Stimulated activated naive B cell treated with anti-CD40 and anti-IgM and Interleukin-4, amounts not matched to agents 10 μg/mL and 1 μg/mL and 100 μg/mL, for 72 hours (primary cell): ENCODE results near the gene CERK.
A peak's percentile ranks its signal among the peaks of the same experiment; 100 is the strongest.

Source experiments
- ATAC-seq, 2 donors: fragments of 150-1000 bp; cut with Tn5 transposase; replicated peaks; 2 replicates each; pipeline ENCODE4 v1.10.0; 2021; ENCODE audit warnings: moderate library complexity in 1 of 2
- DNase-seq: peaks from one replicate; pipeline ENCODE4 v3.0.0; 2021
- H3K27ac Mint-ChIP-seq: one replicate; pipeline ENCODE4 v1.8.0; 2022; ENCODE audit warnings: mild to moderate bottlenecking, mixed read lengths
- H3K27me3 Mint-ChIP-seq, 2 donors: one replicate each; pipeline ENCODE4 v1.8.0; 2022; ENCODE audit warnings: mixed read lengths in 2 of 2
- H3K36me3 Mint-ChIP-seq, 2 donors: one replicate each; pipeline ENCODE4 v1.8.0; 2022; ENCODE audit warnings: mixed read lengths in 2 of 2, mild to moderate bottlenecking in 1 of 2
- H3K4me1 Mint-ChIP-seq, 2 donors: one replicate each; pipeline ENCODE4 v1.8.0; 2022; ENCODE audit warnings: mixed read lengths in 2 of 2, mild to moderate bottlenecking in 1 of 2
- H3K4me3 Mint-ChIP-seq, 2 donors: one replicate each; pipeline ENCODE4 v1.8.0; 2022; ENCODE audit warnings: mild to moderate bottlenecking in 2 of 2, mixed read lengths in 2 of 2, moderate library complexity in 1 of 2
- H3K9me3 Mint-ChIP-seq, 2 donors: one replicate each; pipeline ENCODE4 v1.8.0; 2022; ENCODE audit warnings: mixed read lengths in 2 of 2, mild to moderate bottlenecking in 1 of 2

Gene CERK

GRCh38 chr22:46687048-46687444 is 51.0 kb downstream of the CERK start:
- H3K9me3 Mint-ChIP-seq: no peaks in the 10 kb centered on the region
- H3K36me3 Mint-ChIP-seq: peaks cover 54 to 56% of the 10 kb centered on the region in 2 donors
- ATAC-seq: no peak
- H3K4me3 Mint-ChIP-seq: no peak overlapping the region
- no peak for DNase-seq
- peak overlapping the region; percentile 42 for H3K27ac Mint-ChIP-seq
- H3K4me1 Mint-ChIP-seq: peaks cover 28 to 41% of the 10 kb centered on the region in 2 donors
- H3K27me3 Mint-ChIP-seq: peaks cover 4 to 5% of the 10 kb centered on the region in 2 donors

- H3K27ac Mint-ChIP-seq: peak overlapping the region; percentile 77
- DNase-seq (no peak), ATAC-seq (no peak)
These were observed 51.6 kb downstream of the CERK start for GRCh38 chr22:46686221-46687047.

DNA sequence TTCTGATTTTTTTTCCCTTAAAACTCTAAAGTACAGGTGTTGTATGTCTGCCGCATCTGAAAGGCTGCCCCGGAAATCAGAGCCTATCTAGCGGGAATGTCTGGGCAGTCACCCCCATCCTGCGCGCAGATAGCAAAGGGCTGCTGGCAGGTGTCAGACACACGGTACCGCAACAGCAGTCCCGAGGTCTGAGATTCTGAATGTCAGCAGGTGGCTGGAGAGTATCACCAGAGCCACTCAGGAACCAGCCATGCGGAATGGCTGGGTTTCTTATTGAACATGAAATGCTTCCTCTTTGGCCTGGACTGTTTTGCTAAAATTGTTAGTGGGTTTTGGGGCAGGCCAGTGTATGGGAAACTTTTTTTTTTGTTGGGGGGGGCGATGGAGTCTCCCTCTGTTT is 53.3 kb downstream of the CERK start:
- H3K4me1 Mint-ChIP-seq: peaks cover 28 to 49% of the 10 kb centered on the region in 2 donors
- H3K27me3 Mint-ChIP-seq: peaks cover 4 to 5% of the 10 kb centered on the region in 2 donors
- no peaks in the 10 kb centered on the region for H3K9me3 Mint-ChIP-seq
- peak overlapping the region; percentile 50 to 63 for H3K4me3 Mint-ChIP-seq
- peak; percentile 74 for DNase-seq
- peak overlapping the region; percentile 87 for H3K27ac Mint-ChIP-seq
- ATAC-seq: peak; percentile 96 to 97
- peaks cover 35 to 47% of the 10 kb centered on the region in 2 donors for H3K36me3 Mint-ChIP-seq

More at GRCh38 chr22:46686221-46687047, 51.6 kb downstream of the CERK start:
- Mint-ChIP-seq H3K27me3 (peaks cover 4 to 5% of the 10 kb centered on the region in 2 donors), H3K4me3 (peak overlapping the region in 1 of 2 donors; percentile 21), H3K9me3 (no peaks in the 10 kb centered on the region), H3K4me1 (peaks cover 28 to 45% of the 10 kb centered on the region in 2 donors), H3K36me3 (peaks cover 49 to 50% of the 10 kb centered on the region in 2 donors)

GRCh38 chr22:46682011-46682731 is 55.9 kb downstream of the CERK start:
- no peaks in the 10 kb centered on the region for H3K9me3 Mint-ChIP-seq
- H3K27me3 Mint-ChIP-seq: no peaks in the 10 kb centered on the region
- H3K27ac Mint-ChIP-seq: peak overlapping the region; percentile 59
- no peak for ATAC-seq
- H3K36me3 Mint-ChIP-seq: peaks cover 30 to 40% of the 10 kb centered on the region in 2 donors
- no peak overlapping the region for H3K4me3 Mint-ChIP-seq
- DNase-seq: no peak
- H3K4me1 Mint-ChIP-seq: peaks cover 29 to 59% of the 10 kb centered on the region in 2 donors

GRCh38 chr22:46681010-46681409 is 57.0 kb downstream of the CERK start:
- Mint-ChIP-seq H3K4me1 (peaks cover 27 to 59% of the 10 kb centered on the region in 2 donors), H3K36me3 (peaks cover 32 to 44% of the 10 kb centered on the region in 2 donors), H3K4me3 (no peak overlapping the region), H3K27ac (no peak overlapping the region), H3K27me3 (no peaks in the 10 kb centered on the region), H3K9me3 (no peaks in the 10 kb centered on the region)
- no peak for DNase-seq
- ATAC-seq: no peak

- Mint-ChIP-seq H3K4me3 (no peak overlapping the region), H3K36me3 (peaks cover 34 to 52% of the 10 kb centered on the region in 2 donors), H3K27ac (no peak overlapping the region), H3K9me3 (no peaks in the 10 kb centered on the region), H3K27me3 (no peaks in the 10 kb centered on the region), H3K4me1 (peaks cover 21 to 59% of the 10 kb centered on the region in 2 donors)
- ATAC-seq (no peak), DNase-seq (no peak)
These were observed 58.3 kb downstream of the CERK start for GRCh38 chr22:46679706-46680269.

GRCh38 chr22:46678785-46679700 is 59.0 kb downstream of the CERK start:
- Mint-ChIP-seq H3K27ac (peak overlapping the region; percentile 25), H3K4me3 (no peak overlapping the region), H3K9me3 (no peaks in the 10 kb centered on the region), H3K27me3 (no peaks in the 10 kb centered on the region), H3K4me1 (peaks cover 20 to 59% of the 10 kb centered on the region in 2 donors), H3K36me3 (peaks cover 37 to 58% of the 10 kb centered on the region in 2 donors)
- no peak for ATAC-seq
- no peak for DNase-seq

DNA sequence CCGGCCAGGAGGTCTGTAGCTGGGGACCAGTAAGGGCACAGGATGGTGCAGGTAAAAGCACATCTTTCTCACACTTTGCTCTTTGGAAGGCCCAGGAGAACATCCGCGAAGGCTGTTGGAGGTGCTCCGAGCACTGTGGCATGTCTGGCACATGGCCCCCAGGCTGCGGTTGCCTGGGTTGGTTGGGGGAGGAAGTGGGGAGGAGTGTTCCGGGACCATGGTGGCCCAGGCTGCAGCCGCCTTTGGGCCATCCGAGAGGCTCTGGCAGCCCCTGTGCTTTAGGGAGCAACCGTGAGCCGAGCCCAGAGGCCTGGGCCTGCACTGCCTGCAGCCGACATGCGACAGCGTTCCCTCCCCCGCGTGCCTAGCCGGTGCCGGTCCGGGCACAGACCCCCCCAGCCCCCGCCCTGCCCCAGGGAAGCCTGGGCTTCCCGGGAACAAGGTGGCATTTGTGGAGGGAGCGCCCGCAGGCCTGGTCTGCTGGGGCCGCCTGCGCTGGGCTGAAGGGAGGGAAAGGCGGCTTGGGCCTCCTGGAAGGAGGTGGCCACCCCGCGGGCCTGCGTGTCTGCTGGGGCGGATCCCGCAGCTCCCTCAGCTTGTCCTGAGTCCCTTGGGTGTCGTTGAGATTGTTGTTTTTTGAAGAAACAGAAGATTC is 59.9 kb downstream of the CERK start:
- Mint-ChIP-seq H3K27ac (peak overlapping the region; percentile 47), H3K9me3 (no peaks in the 10 kb centered on the region), H3K4me1 (peaks cover 27 to 59% of the 10 kb centered on the region in 2 donors), H3K4me3 (no peak overlapping the region), H3K36me3 (peaks cover 35 to 67% of the 10 kb centered on the region in 2 donors), H3K27me3 (no peaks in the 10 kb centered on the region)
- no peak for ATAC-seq
- DNase-seq: no peak

- ATAC-seq: no peak
These were observed 60.6 kb downstream of the CERK start for GRCh38 chr22:46677323-46678002.

DNA sequence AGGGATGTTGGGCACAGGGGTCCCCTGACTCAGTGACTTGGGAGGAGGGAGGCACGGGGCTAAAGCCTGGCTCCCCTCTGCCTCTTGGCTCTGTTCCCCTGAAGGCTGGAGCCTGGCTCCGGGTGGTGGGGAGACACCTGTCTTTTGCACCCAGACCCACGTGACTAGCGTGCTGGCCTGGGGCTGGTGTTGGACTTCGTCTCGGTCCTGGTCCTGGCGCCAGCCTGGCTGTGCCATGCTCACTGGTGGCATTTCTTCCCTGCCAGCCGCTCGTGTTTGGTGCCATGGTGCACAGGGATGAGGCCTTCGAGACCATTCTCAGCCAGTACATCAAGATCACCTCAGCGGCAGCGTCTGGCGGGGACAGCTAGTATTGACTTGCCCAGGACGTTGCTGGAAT is 61.2 kb downstream of the CERK start:
- H3K9me3 Mint-ChIP-seq: no peaks in the 10 kb centered on the region
- peak overlapping the region; percentile 1 for H3K27ac Mint-ChIP-seq
- peaks cover 37 to 65% of the 10 kb centered on the region in 2 donors for H3K36me3 Mint-ChIP-seq
- H3K4me3 Mint-ChIP-seq: no peak overlapping the region
- ATAC-seq (no peak), DNase-seq (no peak)
- H3K4me1 Mint-ChIP-seq: peaks cover 35 to 62% of the 10 kb centered on the region in 2 donors
- H3K27me3 Mint-ChIP-seq: no peaks in the 10 kb centered on the region

More at GRCh38 chr22:46677323-46678002, 60.6 kb downstream of the CERK start:
- Mint-ChIP-seq H3K4me1 (peaks cover 31 to 62% of the 10 kb centered on the region in 2 donors), H3K9me3 (no peaks in the 10 kb centered on the region), H3K36me3 (peaks cover 35 to 67% of the 10 kb centered on the region in 2 donors), H3K27ac (peak overlapping the region; percentile 47), H3K4me3 (no peak overlapping the region), H3K27me3 (no peaks in the 10 kb centered on the region)
- DNase-seq: no peak

GRCh38 chr22:46676479-46676878 is 61.6 kb downstream of the CERK start:
- no peaks in the 10 kb centered on the region for H3K9me3 Mint-ChIP-seq
- ATAC-seq: no peak
- peaks cover 38 to 65% of the 10 kb centered on the region in 2 donors for H3K36me3 Mint-ChIP-seq
- DNase-seq: no peak
- peaks cover 36 to 63% of the 10 kb centered on the region in 2 donors for H3K4me1 Mint-ChIP-seq
- no peaks in the 10 kb centered on the region for H3K27me3 Mint-ChIP-seq
- H3K4me3 Mint-ChIP-seq: no peak overlapping the region
- H3K27ac Mint-ChIP-seq: no peak overlapping the region

GRCh38 chr22:46675938-46676337 is 62.1 kb downstream of the CERK start:
- H3K27me3 Mint-ChIP-seq: no peaks in the 10 kb centered on the region
- H3K27ac Mint-ChIP-seq: peak overlapping the region; percentile 31
- no peak for ATAC-seq
- no peaks in the 10 kb centered on the region for H3K9me3 Mint-ChIP-seq
- peaks cover 40 to 65% of the 10 kb centered on the region in 2 donors for H3K36me3 Mint-ChIP-seq
- H3K4me3 Mint-ChIP-seq: peak overlapping the region; percentile 81 to 92
- peaks cover 36 to 59% of the 10 kb centered on the region in 2 donors for H3K4me1 Mint-ChIP-seq
- DNase-seq: no peak

DNA sequence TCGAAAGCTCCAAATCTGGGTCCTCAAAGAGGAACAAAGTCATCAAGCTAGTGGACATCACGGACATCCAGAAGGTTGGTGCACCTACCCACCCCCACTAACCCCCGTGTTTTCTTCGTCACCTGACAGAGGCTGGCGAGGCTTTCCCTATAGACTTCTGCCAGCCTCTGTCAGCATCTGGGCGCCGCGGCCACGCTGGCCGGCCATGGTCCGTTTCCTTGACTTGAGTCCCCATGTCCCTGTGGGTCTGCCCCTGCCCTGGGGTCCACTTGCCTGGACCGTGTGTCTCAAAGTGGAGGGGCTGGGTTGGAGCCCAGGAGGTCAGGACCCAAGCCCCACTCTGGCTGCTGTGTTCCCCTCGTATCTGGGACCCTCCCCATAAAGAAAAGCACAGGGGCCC is 62.6 kb downstream of the CERK start:
- DNase-seq: no peak
- peak overlapping the region; percentile 81 to 92 for H3K4me3 Mint-ChIP-seq
- no peaks in the 10 kb centered on the region for H3K9me3 Mint-ChIP-seq
- H3K4me1 Mint-ChIP-seq: peaks cover 36 to 59% of the 10 kb centered on the region in 2 donors
- H3K27me3 Mint-ChIP-seq: no peaks in the 10 kb centered on the region
- H3K36me3 Mint-ChIP-seq: peaks cover 41 to 66% of the 10 kb centered on the region in 2 donors
- H3K27ac Mint-ChIP-seq: peak overlapping the region; percentile 31
- ATAC-seq: no peak
